H1 (cell line): Measurements from ENCODE around the gene OR51F2. TPM values are rescaled to one million over a fixed set of nuclear protein-coding genes. Genes with fewer than 3 reads are reported as not detected.
A peak's percentile ranks its signal among the peaks of the same experiment; 100 is the strongest.

Experiments used
- CTCF ChIA-PET: fragments of 300-600 bp; sonication (Branson Sonifier 250); formaldehyde crosslinking; loops from one replicate; lab custom pipeline; 2021; ENCODE audit not compliant: partially characterized antibody; lab: Charles Lee
- POLR2A ChIA-PET: fragments of 300-600 bp; sonication (Branson Sonifier 250); formaldehyde crosslinking; loops from one replicate; lab custom pipeline; 2021; ENCODE audit warnings: inconsistent platforms; ENCODE audit not compliant: partially characterized antibody; lab: Charles Lee
- DNase-seq, 2 experiments: peaks; one replicate each; pipeline versions ENCODE4 v3.0.0 to v3.0.0-alpha.2; 2010 to 2022; ENCODE audit warnings: low spot score in 2 of 2, low read depth in 1 of 2, mixed read lengths in 1 of 2
- FAIRE-seq: peaks from 2 replicates; lab custom pipeline; 2011; peaks lifted over from hg19 to GRCh38; lab: Jason Lieb, UNC
- H2AFZ ChIP-seq: 2 replicates; pipeline ENCODE4 v1.8.1; 2012; ENCODE audit warnings: low read length, inconsistent platforms
- H2AK5ac ChIP-seq: 2 replicates; pipeline ENCODE4 v1.6.1; 2013; ENCODE audit warnings: low read depth, low read length
- H2BK120ac ChIP-seq: replicated peaks from 2 replicates; pipeline ENCODE3; 2013; ENCODE audit warnings: low read depth, low read length, inconsistent platforms
- H2BK12ac ChIP-seq: 2 replicates; pipeline ENCODE4 v1.6.1; 2013; ENCODE audit warnings: low read depth, low read length
- H2BK15ac ChIP-seq: 2 replicates; pipeline ENCODE4 v1.6.1; 2013; ENCODE audit warnings: low read length
- H2BK20ac ChIP-seq: 2 replicates; pipeline ENCODE4 v1.6.1; 2013; ENCODE audit warnings: low read length
- H2BK5ac ChIP-seq: 2 replicates; pipeline ENCODE4 v1.6.1; 2013; ENCODE audit warnings: low read depth, low read length
- H3K14ac ChIP-seq: 2 replicates; pipeline ENCODE4 v1.6.1; 2013; ENCODE audit warnings: inconsistent platforms; ENCODE audit not compliant: insufficient read length
- H3K18ac ChIP-seq: 2 replicates; pipeline ENCODE4 v1.6.1; 2013; ENCODE audit warnings: low read length; ENCODE audit errors: extremely low read depth
- H3K23ac ChIP-seq: 2 replicates; pipeline ENCODE4 v1.6.1; 2013; ENCODE audit warnings: inconsistent platforms; ENCODE audit not compliant: insufficient read length
- H3K23me2 ChIP-seq: 2 replicates; pipeline ENCODE4 v1.6.1; 2013; ENCODE audit warnings: low read depth, low read length
- H3K27ac ChIP-seq: 2 replicates; pipeline ENCODE4 v1.6.1; 2011; ENCODE audit warnings: low read depth, low read length, inconsistent platforms
- H3K27me3 ChIP-seq, 4 experiments: replicated peaks in 1 of 4; 1 replicate in 1 of 4; 2 replicates in 3 of 4; pipeline versions ENCODE4 v1.6.1 to v1.8.1; 2011 to 2013; ENCODE audit warnings: low read length in 3 of 4, mild to moderate bottlenecking in 3 of 4, inconsistent platforms in 2 of 4, mixed read lengths in 2 of 4, moderate library complexity in 1 of 4; ENCODE audit not compliant: control insufficient read depth in 3 of 4, insufficient read depth in 3 of 4; ENCODE audit errors: extremely low read depth in 1 of 4
- H3K36me3 ChIP-seq, 4 experiments: 2 replicates each; pipeline versions ENCODE4 v1.6.1 to v1.8.1; 2011 to 2013; ENCODE audit warnings: mild to moderate bottlenecking in 4 of 4, low read length in 3 of 4, moderate library complexity in 2 of 4, control low read depth in 1 of 4, inconsistent platforms in 1 of 4; ENCODE audit not compliant: insufficient read depth in 4 of 4, control insufficient read depth in 2 of 4
- H3K4ac ChIP-seq: replicated peaks from 2 replicates; pipeline ENCODE3; 2013; ENCODE audit warnings: low read length, low read depth, mixed read lengths, inconsistent platforms; ENCODE audit not compliant: insufficient read length
- H3K4me1 ChIP-seq, 4 experiments: replicated peaks in 1 of 4; 1 replicate in 1 of 4; 2 replicates in 3 of 4; pipeline versions ENCODE4 v1.6.1 to v1.8.1; 2011 to 2013; ENCODE audit warnings: low read length in 3 of 4, inconsistent platforms in 2 of 4, mixed read lengths in 1 of 4; ENCODE audit not compliant: insufficient read depth in 4 of 4, control insufficient read depth in 3 of 4
- H3K4me2 ChIP-seq, 2 experiments: 2 replicates each; pipeline versions ENCODE4 v1.6.1 to v1.8.1; 2011 to 2013; ENCODE audit warnings: low read depth in 2 of 2, low read length in 2 of 2, control low read depth in 1 of 2, inconsistent platforms in 1 of 2, mild to moderate bottlenecking in 1 of 2; ENCODE audit not compliant: insufficient read depth in 1 of 2
- H3K4me3 ChIP-seq, 4 experiments: fragments of 200-600, 300-600 bp in 1 of 4; sonication (generic), shearing (Covaris generic), sonication (Bioruptor Twin) in 1 of 4; 2 replicates each; pipeline versions ENCODE4 v1.5.1 to v1.8.1; 2011 to 2016; ENCODE audit warnings: low read length in 4 of 4, low read depth in 3 of 4, control low read depth in 2 of 4, inconsistent platforms in 2 of 4, mild to moderate bottlenecking in 2 of 4, mixed read lengths in 1 of 4, moderate library complexity in 1 of 4; ENCODE audit not compliant: insufficient read depth in 2 of 4; ENCODE audit errors: extremely low read depth in 1 of 4
- H3K56ac ChIP-seq: replicated peaks from 2 replicates; pipeline ENCODE3; 2013; ENCODE audit warnings: low read depth, mild to moderate bottlenecking, mixed read lengths, low read length, inconsistent platforms; ENCODE audit not compliant: insufficient read length
- H3K79me1 ChIP-seq: 2 replicates; pipeline ENCODE4 v1.6.1; 2013; ENCODE audit warnings: low read depth, low read length, control low read depth
- H3K79me2 ChIP-seq, 2 experiments: 2 replicates each; pipeline versions ENCODE4 v1.6.1 to v1.8.1; 2012 to 2013; ENCODE audit warnings: low read length in 2 of 2, mild to moderate bottlenecking in 2 of 2, inconsistent platforms in 1 of 2; ENCODE audit not compliant: insufficient read depth in 2 of 2, control insufficient read depth in 1 of 2
- H3K9ac ChIP-seq, 4 experiments: replicated peaks in 1 of 4; 1 replicate in 1 of 4; 2 replicates in 3 of 4; pipeline versions ENCODE4 v1.6.1 to v1.8.1; 2011 to 2013; ENCODE audit warnings: low read depth in 3 of 4, low read length in 3 of 4, control low read depth in 2 of 4, mild to moderate bottlenecking in 2 of 4, moderate library complexity in 2 of 4, inconsistent platforms in 1 of 4; ENCODE audit errors: extremely low read depth in 1 of 4
- H3K9me3 ChIP-seq, 2 experiments: 2 replicates each; pipeline versions ENCODE4 v1.6.1 to v1.8.1; 2012 to 2013; ENCODE audit warnings: mild to moderate bottlenecking in 2 of 2, moderate library complexity in 2 of 2, control low read depth in 1 of 2, inconsistent platforms in 1 of 2, low read depth in 1 of 2, low read length in 1 of 2, mixed read lengths in 1 of 2; ENCODE audit not compliant: insufficient read depth in 2 of 2
- H4K20me1 ChIP-seq, 2 experiments: replicated peaks in 1 of 2; 2 replicates each; pipeline versions ENCODE3 to v1.8.1; 2011 to 2013; ENCODE audit warnings: inconsistent platforms in 2 of 2, low read length in 2 of 2, mild to moderate bottlenecking in 1 of 2; ENCODE audit not compliant: insufficient read depth in 2 of 2, control insufficient read depth in 1 of 2
- H4K5ac ChIP-seq: 2 replicates; pipeline ENCODE4 v1.6.1; 2013; ENCODE audit warnings: low read length, low read depth, mixed read lengths, inconsistent platforms; ENCODE audit not compliant: insufficient read length
- H4K8ac ChIP-seq: 2 replicates; pipeline ENCODE4 v1.8.0; 2013; ENCODE audit warnings: mild to moderate bottlenecking, moderate library complexity, low read length, inconsistent platforms; ENCODE audit not compliant: insufficient read depth; ENCODE audit errors: extremely low read depth
- H4K91ac ChIP-seq: replicated peaks from 2 replicates; pipeline ENCODE3; 2013; ENCODE audit warnings: low read length, mixed read lengths, inconsistent platforms; ENCODE audit not compliant: insufficient read length
- CTCF ChIP-seq, 3 experiments: IDR thresholded peaks; 1 replicate in 2 of 3; 2 replicates in 1 of 3; pipeline versions ENCODE4 v1.5.1 to v1.6.1; 2011; ENCODE audit warnings: low read length in 3 of 3, mild to moderate bottlenecking in 3 of 3, inconsistent platforms in 2 of 3, low read depth in 1 of 3, moderate library complexity in 1 of 3; ENCODE audit not compliant: insufficient read depth in 1 of 3; ENCODE audit errors: control extremely low read depth in 1 of 3
- EZH2 ChIP-seq: fragments of 200-600 bp; sonication (generic); IDR thresholded peaks from 2 replicates; pipeline ENCODE4 v1.7.1; 2012; ENCODE audit warnings: low read depth, mild to moderate bottlenecking, moderate library complexity, low read length, inconsistent platforms; ENCODE audit not compliant: severe bottlenecking
- POU5F1 ChIP-seq: IDR thresholded peaks from 2 replicates; pipeline ENCODE4 v1.6.1; 2011; ENCODE audit warnings: low read depth, mild to moderate bottlenecking, low read length, moderate library complexity
- RAD21 ChIP-seq, 2 experiments: IDR thresholded peaks in 1 of 2; conservative IDR thresholded peaks in 1 of 2; 2 replicates each; pipeline ENCODE4 v1.6.1; 2011; ENCODE audit warnings: low read depth in 2 of 2, low read length in 2 of 2, improper control_type of control experiment in 1 of 2, inconsistent platforms in 1 of 2, mild to moderate bottlenecking in 1 of 2, moderate library complexity in 1 of 2
- WGBS, 2 experiments: shearing (Covaris generic) in 1 of 2; methylation state at CpG; one replicate each; pipeline versions ENCODE4 v1.1.6 to v1.1.7; 2013 to 2015; ENCODE audit warnings: low lambda C conversion rate in 2 of 2, mixed read lengths in 2 of 2, inconsistent platforms in 1 of 2, low coverage in 1 of 2, missing lambda C conversion rate in 1 of 2; ENCODE audit not compliant: insufficient replicate concordance in 2 of 2, insufficient coverage in 1 of 2, insufficient read length in 1 of 2; ENCODE audit errors: extremely low coverage in 1 of 2, missing lambda C conversion rate in 1 of 2; 5-methylcytosine and 5-hydroxymethylcytosine counted together
- polyA plus RNA-seq, 7 experiments: library from polyadenylated mRNA; depleted of rRNA in 3 of 7; stranded (reverse) in 5 of 7; unstranded in 2 of 7; fragments of >200 nt in 5 of 7; fragments of 200-250 nt in 2 of 7; gene quantifications; 1 replicate in 5 of 7; 2 replicates in 1 of 7; 4 replicates in 1 of 7; pipeline versions ENCODE4 v1.2.1 to v1.2.3, GENCODE V29; 2011 to 2013; ENCODE audit warnings: missing spikeins in 2 of 7, mixed read lengths in 2 of 7
- total RNA-seq: library from RNA; stranded (reverse); fragmentation: NEBNext Ultra II Directional; extraction: Animal tissue kit (Norgen Biotek cat#: 25700); gene quantifications from 2 replicates; pipeline ENCODE4 v1.2.1, GENCODE V29; 2021

Gene OR51F2
- total and polyA plus RNA-seq, 2 of the 8 experiments (the other 6 are each of a cell fraction or from before 2014, with no cell fraction given), result 0.15 TPM; not detected in 1

- H2BK120ac ChIP-seq, result no peak overlapping the region
- no peak overlapping the region for H4K5ac ChIP-seq
- H3K4me2 ChIP-seq, result no peak overlapping the region
- no peak overlapping the region for H4K91ac ChIP-seq
- H3K56ac ChIP-seq, result no peak overlapping the region
- H2AK5ac ChIP-seq, result no peak overlapping the region
- no peak overlapping the region for H2BK20ac ChIP-seq
- DNase-seq (no peak), FAIRE-seq (no peak)
- H3K18ac ChIP-seq, result no peak overlapping the region
- no peak overlapping the region for H3K27ac ChIP-seq
- H3K23me2 ChIP-seq, result no peaks in the 10 kb centered on the region
- no peaks in the 10 kb centered on the region for H4K20me1 ChIP-seq
- no peaks in the 10 kb centered on the region for H3K79me1 ChIP-seq
- CTCF ChIA-PET, result interaction anchor here (1.0 to 1.8 kb wide), 3 partner anchors 10 to 204 kb away, joined by 4 to 5 read pairs (median 4); no protein-coding TSS in a partner anchor
- H2BK15ac ChIP-seq, result no peak overlapping the region
- no peaks in the 10 kb centered on the region for H3K36me3 ChIP-seq
- peaks cover 0 to 6% of the 10 kb centered on the region in 2 experiments; a peak in 1 of 4 replicates for H3K9me3 ChIP-seq
- H2AFZ ChIP-seq, result 0 out of 2 replicates have a peak overlapping the region, but pooled peaks have one; percentile 22
- 77% methylated on average over 2 of the region's 2 CpGs; no CpG with 5 or more reads in 1 of the 2 experiments for WGBS, 2 experiments
- H2BK5ac ChIP-seq, result no peak overlapping the region
- no peaks in the 10 kb centered on the region for H3K79me2 ChIP-seq
- POLR2A ChIA-PET, result no interaction called here
- H4K8ac ChIP-seq, result no peak overlapping the region
- no peak overlapping the region for H3K23ac ChIP-seq
- H3K4ac ChIP-seq, result no peak overlapping the region
- H3K14ac ChIP-seq, result no peak overlapping the region
- H3K27me3 ChIP-seq, result no peaks in the 10 kb centered on the region
- no peaks in the 10 kb centered on the region for H3K4me1 ChIP-seq
- no peak overlapping the region for H2BK12ac ChIP-seq
- TF ChIP-seq EZH2 (no peak), RAD21 (IDR thresholded peaks at IDR 0.05 in 1 of 2, conservative IDR thresholded peaks at IDR 0.05 in 1 of 2; ENCODE audit: low read depth in 2 of 2, low read length in 2 of 2) (peak in 1 of 2 experiments; percentile 27; a peak in 2 of 4 replicates), CTCF (IDR thresholded peaks at IDR 0.05; ENCODE audit: control extremely low read depth in 1 of 3, insufficient read depth in 1 of 3, low read depth in 1 of 3, low read length in 3 of 3) (peak in 2 of 3 experiments; percentile 6 to 33; a peak in 2 of 4 replicates), POU5F1 (no peak)
- no peak overlapping the region for H3K4me3 ChIP-seq
- no peak overlapping the region for H3K9ac ChIP-seq
Measured at GRCh38 chr11:4839851-4840549, 18.9 kb downstream of the OR51F2 start.
